Activated CD4-positive, alpha-beta T cell treated with anti-CD3 and anti-CD28 coated beads, Interleukin-2, amount 50 U/mL, for 24 hours (primary cell): ENCODE results near the gene TYMP.

Experiments
- DNase-seq, 2 donors: peaks; one replicate each; pipeline ENCODE4 v3.0.0-alpha.2; 2020; ENCODE audit warnings: low read depth in 1 of 2, low spot score in 1 of 2

TYMP gene

GRCh38 chr22:50505776-50506610 lies 23.8 kb downstream of the TYMP start:
- DNase-seq, result no peak

- no peak for DNase-seq
Measured at GRCh38 chr22:50505276-50505775, 24.5 kb downstream of the TYMP start.

- no peak for DNase-seq
Measured at GRCh38 chr22:50504369-50505211, 25.2 kb downstream of the TYMP start.

- no peak for DNase-seq
Measured at GRCh38 chr22:50503475-50504145, 26.2 kb downstream of the TYMP start.

- no peak for DNase-seq
Measured at GRCh38 chr22:50502628-50503474, 27.0 kb downstream of the TYMP start.

- DNase-seq, result no peak
Measured at GRCh38 chr22:50502096-50502495, 27.7 kb downstream of the TYMP start.

- no peak for DNase-seq
Measured at GRCh38 chr22:50500452-50500851, 29.4 kb downstream of the TYMP start.

- DNase-seq, result peak; percentile 41 to 68
Measured at GRCh38 chr22:50498322-50498890, 31.4 kb downstream of the TYMP start.

GRCh38 chr22:50497093-50497492 lies 32.7 kb downstream of the TYMP start:
- no peak for DNase-seq

GRCh38 chr22:50490531-50491308 lies 39.1 kb downstream of the TYMP start:
- no peak for DNase-seq

GRCh38 chr22:50489363-50490243 lies 40.2 kb downstream of the TYMP start:
- DNase-seq, result no peak

- no peak for DNase-seq
Measured at GRCh38 chr22:50488886-50489285, 40.9 kb downstream of the TYMP start.

GRCh38 chr22:50488006-50488677 lies 41.7 kb downstream of the TYMP start:
- DNase-seq, result no peak

- no peak for DNase-seq
Measured at GRCh38 chr22:50487290-50488005, 42.4 kb downstream of the TYMP start.

GRCh38 chr22:50486561-50487289 lies 43.1 kb downstream of the TYMP start, which contains the start of gene MIOX:
MIOX (plus strand) TSS chr22:50486859; CDS start chr22:50486898, 39 bp downstream.
- DNase-seq, result no peak
